GM23338 (cell line): ENCODE data around the gene RP2.

Experiments used
- JUNB ChIP-seq: IDR thresholded peaks from one replicate; pipeline ENCODE4 v1.6.1; 2016; ENCODE audit warnings: antibody characterized with exemption; ENCODE audit not compliant: unreplicated experiment
- NANOG ChIP-seq: IDR thresholded peaks from 2 replicates; pipeline ENCODE4 v1.6.1; 2016; ENCODE audit warnings: antibody characterized with exemption, borderline replicate concordance
- TF ChIP-seq, protein P1 (sequence below), 2 experiments: fragments of 200-600 bp in 1 of 2; sonication (generic) in 1 of 2; conservative IDR thresholded peaks; 2 replicates each; pipeline versions ENCODE4 v1.5.1 to v1.6.1; 2016 to 2017; ENCODE audit warnings: antibody characterized with exemption in 2 of 2, low read depth in 2 of 2, mild to moderate bottlenecking in 2 of 2, moderate library complexity in 1 of 2

GRCh38 chrX:46884799-46885198, 48.0 kb downstream of the RP2 start:
- TF ChIP-seq, protein P1, sequence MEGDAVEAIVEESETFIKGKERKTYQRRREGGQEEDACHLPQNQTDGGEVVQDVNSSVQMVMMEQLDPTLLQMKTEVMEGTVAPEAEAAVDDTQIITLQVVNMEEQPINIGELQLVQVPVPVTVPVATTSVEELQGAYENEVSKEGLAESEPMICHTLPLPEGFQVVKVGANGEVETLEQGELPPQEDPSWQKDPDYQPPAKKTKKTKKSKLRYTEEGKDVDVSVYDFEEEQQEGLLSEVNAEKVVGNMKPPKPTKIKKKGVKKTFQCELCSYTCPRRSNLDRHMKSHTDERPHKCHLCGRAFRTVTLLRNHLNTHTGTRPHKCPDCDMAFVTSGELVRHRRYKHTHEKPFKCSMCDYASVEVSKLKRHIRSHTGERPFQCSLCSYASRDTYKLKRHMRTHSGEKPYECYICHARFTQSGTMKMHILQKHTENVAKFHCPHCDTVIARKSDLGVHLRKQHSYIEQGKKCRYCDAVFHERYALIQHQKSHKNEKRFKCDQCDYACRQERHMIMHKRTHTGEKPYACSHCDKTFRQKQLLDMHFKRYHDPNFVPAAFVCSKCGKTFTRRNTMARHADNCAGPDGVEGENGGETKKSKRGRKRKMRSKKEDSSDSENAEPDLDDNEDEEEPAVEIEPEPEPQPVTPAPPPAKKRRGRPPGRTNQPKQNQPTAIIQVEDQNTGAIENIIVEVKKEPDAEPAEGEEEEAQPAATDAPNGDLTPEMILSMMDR (conservative IDR thresholded peaks at IDR 0.05; ENCODE audit: low read depth in 2 of 2): no peak
- TF ChIP-seq NANOG (no peak), JUNB (no peak)
